Hepatocyte (in vitro differentiated cells): ENCODE measurements around the gene KRT3. TPM values are rescaled to one million over a fixed set of nuclear protein-coding genes. Genes with fewer than 3 reads are reported as not detected.

Source experiments
- DNase-seq: peaks from one replicate; pipeline ENCODE4 v3.0.0-alpha.2; 2016; ENCODE audit warnings: low spot score
- H2AFZ ChIP-seq: fragments of 200-600 bp; sonication (generic); 2 replicates; pipeline ENCODE4 v1.6.0; 2016; ENCODE audit warnings: antibody characterized with exemption, mild to moderate bottlenecking
- H3K27ac ChIP-seq: fragments of 200-600 bp; sonication (generic); 2 replicates; pipeline ENCODE4 v1.5.1; 2016; ENCODE audit warnings: mild to moderate bottlenecking
- H3K27me3 ChIP-seq: fragments of 200-600 bp; sonication (generic); 2 replicates; pipeline ENCODE4 v1.6.1; 2016
- H3K36me3 ChIP-seq: fragments of 200-600 bp; sonication (generic); replicated peaks from 2 replicates; pipeline ENCODE4 v1.5.1; 2016; ENCODE audit warnings: low read depth; ENCODE audit not compliant: insufficient read depth
- H3K4me1 ChIP-seq: fragments of 200-600 bp; sonication (generic); 2 replicates; pipeline ENCODE4 v1.5.1; 2016; ENCODE audit warnings: mild to moderate bottlenecking, moderate library complexity; ENCODE audit not compliant: insufficient read depth
- H3K4me2 ChIP-seq: fragments of 200-600 bp; sonication (generic); 2 replicates; pipeline ENCODE4 v1.6.0; 2016
- H3K4me3 ChIP-seq: fragments of 200-600 bp; sonication (generic); 2 replicates; pipeline ENCODE4 v1.5.1; 2016; ENCODE audit warnings: mild to moderate bottlenecking
- H3K79me2 ChIP-seq: fragments of 200-600 bp; sonication (generic); 2 replicates; pipeline ENCODE4 v1.6.0; 2017; ENCODE audit warnings: mild to moderate bottlenecking
- H3K9me2 ChIP-seq: fragments of 200-600 bp; sonication (generic); replicated peaks from 2 replicates; pipeline ENCODE4 v1.6.0; 2017; ENCODE audit warnings: mild to moderate bottlenecking; ENCODE audit not compliant: insufficient read depth
- H3K9me3 ChIP-seq: fragments of 200-600 bp; sonication (generic); 2 replicates; pipeline ENCODE4 v1.5.1; 2016; ENCODE audit warnings: low read depth, mild to moderate bottlenecking
- H4K20me1 ChIP-seq: fragments of 200-600 bp; sonication (generic); 2 replicates; pipeline ENCODE4 v1.6.0; 2016; ENCODE audit warnings: mild to moderate bottlenecking; ENCODE audit not compliant: insufficient read depth, poor library complexity, severe bottlenecking
- CTCF ChIP-seq: fragments of 200-600 bp; sonication (generic); IDR thresholded peaks from 2 replicates; pipeline ENCODE4 v1.5.1; 2016; ENCODE audit warnings: antibody characterized with exemption, mild to moderate bottlenecking; ENCODE audit not compliant: poor library complexity
- EZH2 ChIP-seq: fragments of 200-600 bp; sonication (generic); IDR thresholded peaks from 2 replicates; pipeline ENCODE4 v1.6.1; 2016; ENCODE audit warnings: antibody characterized with exemption, mild to moderate bottlenecking, borderline replicate concordance
- EZH2phosphoT487 ChIP-seq: fragments of 200-600 bp; sonication (generic); IDR thresholded peaks from one replicate; pipeline ENCODE4 v1.6.1; 2018; ENCODE audit warnings: antibody characterized with exemption, mild to moderate bottlenecking, low read depth, moderate library complexity; ENCODE audit not compliant: unreplicated experiment, severe bottlenecking
- WGBS: methylation state at CpG from one replicate; pipeline ENCODE4 v1.1.6; 2016; ENCODE audit warnings: low lambda C conversion rate; ENCODE audit errors: missing lambda C conversion rate; 5-methylcytosine and 5-hydroxymethylcytosine counted together
- polyA plus RNA-seq: library from polyadenylated mRNA; unstranded; fragments of >200 nt; fragmentation: Nextera tagmentation; extraction: Ambion mirVana; gene quantifications from 2 replicates; pipeline ENCODE4 v1.2.1, GENCODE V29; 2016
- total RNA-seq: library from RNA; depleted of rRNA; stranded (reverse); fragments of >200 nt; gene quantifications from 2 replicates; pipeline ENCODE4 v1.2.3, GENCODE V29; 2014

KRT3 gene
- total and polyA plus RNA-seq, 2 experiments from 2014 or later, result not detected

GRCh38 chr12:52768479-52769200 lies 27.3 kb downstream of the KRT3 start:
- WGBS, result 92% methylated on average over 10 of the region's 10 CpGs
- H3K4me2 ChIP-seq, result no peak overlapping the region

GRCh38 chr12:52767427-52767826 lies 28.5 kb downstream of the KRT3 start:
- DNase-seq, result no peak
- WGBS, result 44% methylated on average over 3 of the region's 3 CpGs
- Histone ChIP-seq H3K9me2 (no peaks in the 10 kb centered on the region), H3K27me3 (peaks cover 10% of the 10 kb centered on the region), H3K36me3 (no peaks in the 10 kb centered on the region), H3K4me2 (no peak overlapping the region), H3K4me1 (no peaks in the 10 kb centered on the region), H3K9me3 (no peaks in the 10 kb centered on the region), H3K4me3 (no peak overlapping the region), H3K79me2 (no peaks in the 10 kb centered on the region), H2AFZ (no peak overlapping the region), H3K27ac (no peak overlapping the region), H4K20me1 (no peaks in the 10 kb centered on the region)
- TF ChIP-seq EZH2phosphoT487 (no peak), EZH2 (no peak), CTCF (no peak)

More at GRCh38 chr12:52768479-52769200, 27.3 kb downstream of the KRT3 start:
- Histone ChIP-seq H4K20me1 (no peaks in the 10 kb centered on the region), H2AFZ (no peak overlapping the region), H3K4me1 (no peaks in the 10 kb centered on the region), H3K9me2 (no peaks in the 10 kb centered on the region), H3K27ac (no peak overlapping the region), H3K4me3 (no peak overlapping the region), H3K79me2 (no peaks in the 10 kb centered on the region), H3K9me3 (no peaks in the 10 kb centered on the region), H3K27me3 (peaks cover 19% of the 10 kb centered on the region), H3K36me3 (no peaks in the 10 kb centered on the region)
- TF ChIP-seq EZH2, result no peak
- no peak for TF ChIP-seq CTCF
- no peak for TF ChIP-seq EZH2phosphoT487
- DNase-seq, result no peak

- WGBS, result 71% methylated on average over 1 of the region's 1 CpG
Observed at GRCh38 chr12:52767020-52767379, 28.9 kb downstream of the KRT3 start.

More at GRCh38 chr12:52767020-52767379, 28.9 kb downstream of the KRT3 start:
- no peaks in the 10 kb centered on the region for H3K36me3 ChIP-seq
- H4K20me1 ChIP-seq, result no peaks in the 10 kb centered on the region
- TF ChIP-seq EZH2phosphoT487, result no peak
- TF ChIP-seq EZH2, result no peak
- TF ChIP-seq CTCF, result no peak
- peaks cover 10% of the 10 kb centered on the region for H3K27me3 ChIP-seq
- H3K4me2 ChIP-seq, result no peak overlapping the region
- no peaks in the 10 kb centered on the region for H3K79me2 ChIP-seq
- no peak overlapping the region for H3K4me3 ChIP-seq
- H3K9me3 ChIP-seq, result no peaks in the 10 kb centered on the region
- H3K27ac ChIP-seq, result no peak overlapping the region
- H3K9me2 ChIP-seq, result no peaks in the 10 kb centered on the region
- DNase-seq, result no peak
- no peaks in the 10 kb centered on the region for H3K4me1 ChIP-seq
- H2AFZ ChIP-seq, result no peak overlapping the region
